HCT116 (cell line): ENCODE results near the gene GLMP. TPM values are rescaled to one million over a fixed set of nuclear protein-coding genes. Genes with fewer than 3 reads are reported as not detected.

Experiments used
- ATAC-seq: fragments of 200-7000 bp; cut with Tn5 transposase; 2 replicates; pipeline ENCODE4 v1.9.1; 2020; ENCODE audit warnings: mild to moderate bottlenecking, moderate library complexity
- BruUV-seq: library from RNA; stranded (reverse); fragments of 400-500 nt; replicated peaks from 2 replicates; lab custom pipeline; 2021; lab: Mats Ljungman, UMichigan
- CTCF ChIA-PET: fragments of 300-600 bp; sonication (Branson Sonifier 250); formaldehyde crosslinking; loops from one replicate; lab custom pipeline; 2021; ENCODE audit warnings: antibody characterized with exemption; lab: Charles Lee
- POLR2A ChIA-PET: fragments of 300-600, 350-600 bp; sonication (Branson Sonifier 250); formaldehyde crosslinking; loops from one replicate; lab custom pipeline; 2021; ENCODE audit warnings: antibody characterized with exemption; lab: Charles Lee
- RAD21 ChIA-PET, 2 experiments: fragments of 300-600 bp; sonication (Branson Sonifier 250); formaldehyde crosslinking; loops; one replicate each; lab custom pipeline; 2023; ENCODE audit warnings: low total read pairs in 2 of 2; ENCODE audit not compliant: uncharacterized antibody in 2 of 2, unreplicated experiment in 2 of 2, low non-redundant PET in 1 of 2; lab: Charles Lee
- DNase-seq: peaks from one replicate; pipeline ENCODE4 v3.0.0-alpha.2; 2010; ENCODE audit warnings: low read depth, low spot score
- H2AFZ ChIP-seq: fragments of 200-600 bp; shearing (Covaris generic), sonication (generic); 2 replicates; pipeline ENCODE4 v1.6.1; 2017; ENCODE audit warnings: low read depth, mixed run types, mixed read lengths, antibody characterized with exemption, low read length; ENCODE audit not compliant: poor library complexity, severe bottlenecking
- H3K27ac ChIP-seq: 2 replicates; pipeline ENCODE4 v1.5.1; 2012; ENCODE audit warnings: low read depth, low read length
- H3K27me3 ChIP-seq: fragments of 200-600 bp; sonication (generic); 2 replicates; pipeline ENCODE4 v1.6.1; 2016; ENCODE audit warnings: mixed run types, low read length, mixed read lengths; ENCODE audit not compliant: insufficient read depth
- H3K36me3 ChIP-seq, 2 experiments: fragments of 200-500 bp in 1 of 2; fragments of 200-600 bp in 1 of 2; sonication (Bioruptor generic) in 1 of 2; sonication (generic) in 1 of 2; 2 replicates each; pipeline versions ENCODE4 v1.5.1 to v1.6.1; 2014 to 2016; ENCODE audit warnings: low read length in 2 of 2, inconsistent platforms in 1 of 2, mixed read lengths in 1 of 2, mixed run types in 1 of 2; ENCODE audit not compliant: insufficient read depth in 2 of 2, control insufficient read depth in 1 of 2
- H3K4me1 ChIP-seq, 2 experiments: fragments of 200-600 bp in 1 of 2; sonication (generic) in 1 of 2; 2 replicates each; pipeline versions ENCODE4 v1.5.1 to v1.6.1; 2012 to 2017; ENCODE audit warnings: low read length in 2 of 2, inconsistent platforms in 1 of 2, mild to moderate bottlenecking in 1 of 2, mixed read lengths in 1 of 2, mixed run types in 1 of 2, moderate library complexity in 1 of 2; ENCODE audit not compliant: insufficient read depth in 2 of 2, control insufficient read depth in 1 of 2
- H3K4me2 ChIP-seq: fragments of 200-600 bp; sonication (generic); 2 replicates; pipeline ENCODE4 v1.6.1; 2017; ENCODE audit warnings: mixed run types, low read length, mixed read lengths
- H3K4me3 ChIP-seq, 2 experiments: fragments of 200-600 bp in 1 of 2; sonication (generic) in 1 of 2; replicated peaks in 1 of 2; 2 replicates each; pipeline ENCODE4 v1.5.1; 2011 to 2016; ENCODE audit warnings: low read length in 2 of 2, control low read depth in 1 of 2, low read depth in 1 of 2, mild to moderate bottlenecking in 1 of 2, mixed read lengths in 1 of 2, mixed run types in 1 of 2
- H3K79me2 ChIP-seq: fragments of 200-600 bp; sonication (generic); 2 replicates; pipeline ENCODE4 v1.6.1; 2017; ENCODE audit warnings: mild to moderate bottlenecking, mixed run types, low read length, moderate library complexity, mixed read lengths; ENCODE audit not compliant: insufficient read depth
- H3K9ac ChIP-seq: fragments of 200-600 bp; sonication (generic); 2 replicates; pipeline ENCODE4 v1.6.1; 2016; ENCODE audit warnings: low read length, mixed read lengths
- H3K9me2 ChIP-seq: fragments of 200-600 bp; sonication (generic), shearing (Covaris generic); 2 replicates; pipeline ENCODE4 v1.6.1; 2017; ENCODE audit warnings: mixed run types, mild to moderate bottlenecking, moderate library complexity; ENCODE audit not compliant: insufficient read depth
- H3K9me3 ChIP-seq, 2 experiments: fragments of 200-500 bp in 1 of 2; fragments of 200-600 bp in 1 of 2; sonication (Bioruptor generic) in 1 of 2; sonication (generic) in 1 of 2; 2 replicates each; pipeline ENCODE4 v1.6.1; 2014 to 2017; ENCODE audit warnings: low read length in 2 of 2, mixed read lengths in 2 of 2, inconsistent platforms in 1 of 2, low read depth in 1 of 2, mild to moderate bottlenecking in 1 of 2, mixed run types in 1 of 2, moderate library complexity in 1 of 2; ENCODE audit not compliant: control insufficient read depth in 1 of 2, insufficient read depth in 1 of 2
- H4K20me1 ChIP-seq: fragments of 200-600 bp; sonication (generic), shearing (Covaris generic); 2 replicates; pipeline ENCODE4 v1.6.1; 2017; ENCODE audit warnings: mixed run types, mild to moderate bottlenecking, moderate library complexity; ENCODE audit not compliant: insufficient read depth
- CBX3 ChIP-seq: IDR thresholded peaks from 2 replicates; pipeline ENCODE4 v1.6.1; 2012; ENCODE audit warnings: low read depth
- EGR1 ChIP-seq: IDR thresholded peaks from 2 replicates; pipeline ENCODE4 v1.6.1; 2012; ENCODE audit warnings: low read depth
- ELF1 ChIP-seq: IDR thresholded peaks from 2 replicates; pipeline ENCODE4 v1.6.1; 2012; ENCODE audit warnings: low read depth, borderline replicate concordance
- EZH2 ChIP-seq: fragments of 200-600 bp; sonication (generic); IDR thresholded peaks from 2 replicates; pipeline ENCODE4 v1.6.1; 2017; ENCODE audit warnings: antibody characterized with exemption, mixed run types
- FOSL1 ChIP-seq: IDR thresholded peaks from 2 replicates; pipeline ENCODE4 v1.6.1; 2012; ENCODE audit warnings: low read depth
- JUND ChIP-seq: IDR thresholded peaks from 2 replicates; pipeline ENCODE4 v1.6.1; 2012
- MAX ChIP-seq: IDR thresholded peaks from 2 replicates; pipeline ENCODE4 v1.6.1; 2012
- POLR2AphosphoS5 ChIP-seq: IDR thresholded peaks from 2 replicates; pipeline ENCODE4 v1.6.1; 2011; ENCODE audit warnings: mild to moderate bottlenecking, low read depth, low read length, moderate library complexity
- REST ChIP-seq: IDR thresholded peaks from 2 replicates; pipeline ENCODE4 v1.6.1; 2012; ENCODE audit warnings: low read depth
- SIN3A ChIP-seq: IDR thresholded peaks from 2 replicates; pipeline ENCODE4 v1.6.1; 2012; ENCODE audit warnings: low read depth
- SP1 ChIP-seq: IDR thresholded peaks from 2 replicates; pipeline ENCODE4 v1.6.1; 2012; ENCODE audit warnings: low read depth
- SRF ChIP-seq: IDR thresholded peaks from 2 replicates; pipeline ENCODE4 v1.6.1; 2012; ENCODE audit warnings: low read depth
- ZBTB33 ChIP-seq: IDR thresholded peaks from 2 replicates; pipeline ENCODE4 v1.6.1; 2011; ENCODE audit warnings: mild to moderate bottlenecking, low read length, moderate library complexity; ENCODE audit not compliant: insufficient replicate concordance; ENCODE audit errors: extremely low read depth
- ZFX ChIP-seq: fragments of 450-650 bp; IDR thresholded peaks from 2 replicates; pipeline ENCODE4 v1.6.1; 2017
- intact Hi-C: fragments of 100-400 bp; cut with micrococcal nuclease; formaldehyde crosslinking; loops from 2 replicates; pipeline ENCODE4 v1.10.0; 2022
- total RNA-seq: library from RNA; stranded (reverse); gene quantifications from one replicate; pipeline ENCODE4 v1.2.1, GENCODE V29; 2021; ENCODE audit not compliant: unreplicated experiment
- TF ChIP-seq, protein P1 (sequence below): IDR thresholded peaks from 2 replicates; pipeline ENCODE4 v1.6.1; 2012

GLMP gene
- total RNA-seq, 1 experiment from 2014 or later = 27.8 TPM

GRCh38 chr1:156284112-156284511, 11.4 kb downstream of the GLMP start, which contains the start of gene TMEM79:
Gene TMEM79 (plus strand): TSS chr1:156284325. CDS start chr1:156285227, 902 bp downstream.
- RAD21 ChIA-PET = no interaction called here
- DNase-seq (no peak), ATAC-seq (no peak)
- intact Hi-C loops = no loop called here
- Histone ChIP-seq H3K9me2 (no peaks in the 10 kb centered on the region), H3K27me3 (no peaks in the 10 kb centered on the region), H3K4me3 (peak within 1 kb of the TSS; percentile 77 to 96), H3K79me2 (peaks cover 44% of the 10 kb centered on the region), H3K4me2 (peak within 1 kb of the TSS; percentile 91), H3K9ac (peak within 1 kb of the TSS; percentile 98), H3K27ac (peak within 1 kb of the TSS; percentile 90), H2AFZ (no peak within 1 kb of the TSS), H3K36me3 (peaks cover 2 to 13% of the 10 kb centered on the region in 2 experiments; a peak in 3 of 4 replicates), H3K4me1 (peaks cover 25 to 27% of the 10 kb centered on the region in 2 experiments), H4K20me1 (peaks cover 10% of the 10 kb centered on the region; the same call in 1 of the 2 replicates), H3K9me3 (no peaks in the 10 kb centered on the region)
- peak; percentile 28; the same call in 1 of the 2 replicates for TF ChIP-seq SP1
- TF ChIP-seq CBX3 = no peak
- no TSS peak for BruUV-seq
- POLR2A ChIA-PET = no interaction called here
- CTCF ChIA-PET = interaction anchor here (2.3 kb wide), 1 partner anchor 35 kb away, joined by 6 read pairs; no protein-coding TSS in a partner anchor

DNA sequence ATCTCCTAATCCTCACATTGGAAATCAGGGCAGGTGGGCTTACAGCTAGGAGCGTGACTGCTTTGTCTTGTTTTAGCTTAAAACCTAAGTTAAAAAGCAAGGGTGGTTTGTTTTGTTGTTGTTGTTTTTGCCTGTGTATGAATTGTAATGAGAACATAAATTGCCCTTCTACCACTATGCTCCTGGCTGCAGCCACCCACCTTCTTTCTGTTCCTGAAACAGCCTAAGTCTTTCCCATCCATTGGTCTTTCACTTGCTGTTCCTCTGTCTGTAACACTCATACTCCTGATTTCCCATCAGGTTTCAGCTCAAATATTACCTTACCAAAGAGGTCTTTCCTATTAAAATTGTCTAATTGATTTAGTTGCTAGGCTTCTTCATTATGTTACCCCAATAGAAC, 12.0 kb downstream of the GLMP start:
- peak overlapping the region; percentile 77 to 96 for H3K4me3 ChIP-seq
- H3K9ac ChIP-seq = peak overlapping the region; percentile 98
- no peak overlapping the region for H2AFZ ChIP-seq
- no TSS peak for BruUV-seq
- H3K4me1 ChIP-seq = peaks cover 25 to 27% of the 10 kb centered on the region in 2 experiments
- no peaks in the 10 kb centered on the region for H3K27me3 ChIP-seq
- peak overlapping the region; percentile 91 for H3K4me2 ChIP-seq
- H4K20me1 ChIP-seq = peaks cover 10% of the 10 kb centered on the region; the same call in 1 of the 2 replicates
- peaks cover 8 to 19% of the 10 kb centered on the region in 2 experiments; a peak in 3 of 4 replicates for H3K36me3 ChIP-seq
- peaks cover 50% of the 10 kb centered on the region for H3K79me2 ChIP-seq
- no peaks in the 10 kb centered on the region for H3K9me3 ChIP-seq
- POLR2A ChIA-PET = interaction anchor here (1.3 to 1.8 kb wide), 3 partner anchors 12 to 174 kb away, joined by 3 to 5 read pairs (median 5); partner anchors contain the start of genes GLMP and PMF1
- no peaks in the 10 kb centered on the region for H3K9me2 ChIP-seq
- peak overlapping the region; percentile 90 for H3K27ac ChIP-seq
- intact Hi-C loops = loop anchor here (2.0 kb wide), 1 partner anchor 55 kb away; the partner anchor contains the start of genes CCT3 and TSACC
- ATAC-seq = no peak
- CTCF ChIA-PET = interaction anchor here (2.3 kb wide), 1 partner anchor 36 kb away, joined by 6 read pairs; no protein-coding TSS in a partner anchor
- no peak for DNase-seq
- RAD21 ChIA-PET = no interaction called here
- TF ChIP-seq EGR1 (no peak), JUND (no peak), REST (no peak), ZFX (no peak), ELF1 (no peak), SRF (no peak), CBX3 (no peak), EZH2 (no peak), MAX (no peak), SIN3A (no peak), FOSL1 (no peak), POLR2AphosphoS5 (no peak), ZBTB33 (no peak)
- TF ChIP-seq, protein P1, sequence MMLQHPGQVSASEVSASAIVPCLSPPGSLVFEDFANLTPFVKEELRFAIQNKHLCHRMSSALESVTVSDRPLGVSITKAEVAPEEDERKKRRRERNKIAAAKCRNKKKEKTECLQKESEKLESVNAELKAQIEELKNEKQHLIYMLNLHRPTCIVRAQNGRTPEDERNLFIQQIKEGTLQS = no peak
